Caco-2 (cell line): ENCODE data around the gene TIMP2. TPM values are rescaled to one million over a fixed set of nuclear protein-coding genes. Genes with fewer than 3 reads are reported as not detected.

ENCODE experiments used
- BruUV-seq: library from RNA; stranded (reverse); fragments of 400-500 nt; replicated peaks from 2 replicates; lab custom pipeline; 2021; lab: Mats Ljungman, UMichigan
- CTCF ChIA-PET: fragments of 300-600 bp; sonication (Branson Sonifier 250); formaldehyde crosslinking; loops from one replicate; lab custom pipeline; 2022; ENCODE audit warnings: antibody characterized with exemption; lab: Charles Lee
- POLR2A ChIA-PET: fragments of 300-600 bp; sonication (Branson Sonifier 250); formaldehyde crosslinking; loops from one replicate; lab custom pipeline; 2022; ENCODE audit warnings: antibody characterized with exemption; lab: Charles Lee
- DNase-seq, 2 experiments: peaks; one replicate each; pipeline versions ENCODE4 v3.0.0 to v3.0.0-alpha.2; 2020 to 2022
- H3K27me3 ChIP-seq: replicated peaks from 2 replicates; pipeline ENCODE4 v1.6.0; 2011; ENCODE audit warnings: low read length; ENCODE audit not compliant: control insufficient read depth, insufficient read depth
- H3K36me3 ChIP-seq: 2 replicates; pipeline ENCODE4 v1.5.1; 2011; ENCODE audit warnings: low read length; ENCODE audit not compliant: control insufficient read depth, insufficient read depth
- H3K4me1 ChIP-seq: fragments of 250-450 bp; sonication (Bioruptor Pico); 2 replicates; pipeline ENCODE4 v1.5.1; 2020; ENCODE audit warnings: mild to moderate bottlenecking
- H3K4me3 ChIP-seq: 2 replicates; pipeline ENCODE4 v1.5.1; 2011; ENCODE audit warnings: low read depth, mild to moderate bottlenecking, control low read depth, low read length
- H3K9me3 ChIP-seq: fragments of 250-450 bp; sonication (Bioruptor Pico); 2 replicates; pipeline ENCODE4 v1.5.1; 2020; ENCODE audit warnings: mild to moderate bottlenecking, moderate library complexity
- H3K27ac Mint-ChIP-seq: one replicate; pipeline ENCODE4 v1.8.0; 2022; ENCODE audit warnings: mixed read lengths; ENCODE audit not compliant: unreplicated experiment
- H3K27me3 Mint-ChIP-seq: one replicate; pipeline ENCODE4 v1.8.0; 2022; ENCODE audit warnings: mixed read lengths; ENCODE audit not compliant: insufficient read depth, unreplicated experiment
- H3K36me3 Mint-ChIP-seq: one replicate; pipeline ENCODE4 v1.8.0; 2022; ENCODE audit warnings: mild to moderate bottlenecking, mixed read lengths; ENCODE audit not compliant: insufficient read depth, unreplicated experiment
- H3K4me1 Mint-ChIP-seq: one replicate; pipeline ENCODE4 v1.8.0; 2022; ENCODE audit warnings: low read depth, mixed read lengths; ENCODE audit not compliant: unreplicated experiment
- H3K4me3 Mint-ChIP-seq: one replicate; pipeline ENCODE4 v1.8.0; 2022; ENCODE audit warnings: mild to moderate bottlenecking, moderate library complexity, mixed read lengths; ENCODE audit not compliant: unreplicated experiment
- H3K9me3 Mint-ChIP-seq: one replicate; pipeline ENCODE4 v1.8.0; 2022; ENCODE audit warnings: mixed read lengths; ENCODE audit not compliant: unreplicated experiment
- CTCF ChIP-seq, 2 experiments: fragments of 200-600 bp in 1 of 2; IDR thresholded peaks; 1 replicate in 1 of 2; 2 replicates in 1 of 2; pipeline versions ENCODE4 v1.5.1 to v1.8.0; 2011 to 2022; ENCODE audit warnings: antibody characterized with exemption in 1 of 2, control low read depth in 1 of 2, inconsistent platforms in 1 of 2, low read depth in 1 of 2, low read length in 1 of 2, mild to moderate bottlenecking in 1 of 2, moderate library complexity in 1 of 2; ENCODE audit not compliant: insufficient read depth in 1 of 2, severe bottlenecking in 1 of 2, unreplicated experiment in 1 of 2
- intact Hi-C: fragments of 100-400 bp; cut with micrococcal nuclease; formaldehyde crosslinking; loops from one replicate; pipeline ENCODE4 v1.10.0; 2022; ENCODE audit not compliant: unreplicated experiment
- total RNA-seq: library from RNA; stranded (reverse); gene quantifications from 2 replicates; pipeline ENCODE4 v1.2.3, GENCODE V29; 2022

The TIMP2 gene
- total RNA-seq, 1 experiment from 2014 or later = 70.1 TPM

GRCh38 chr17:78844301-78845005 lies 80.7 kb downstream of the TIMP2 start:
- H3K36me3 ChIP-seq = no peaks in the 10 kb centered on the region
- BruUV-seq = no TSS peak
- no peaks in the 10 kb centered on the region for H3K27me3 Mint-ChIP-seq
- CTCF ChIA-PET = no interaction called here
- TF ChIP-seq CTCF (IDR thresholded peaks at IDR 0.05; ENCODE audit: insufficient read depth in 1 of 2, low read depth in 1 of 2, low read length in 1 of 2, severe bottlenecking in 1 of 2, unreplicated experiment in 1 of 2) = no peak
- H3K4me3 ChIP-seq = no peak overlapping the region
- H3K9me3 Mint-ChIP-seq = no peaks in the 10 kb centered on the region
- intact Hi-C loops = no loop called here
- no peak overlapping the region for H3K27ac Mint-ChIP-seq
- no peaks in the 10 kb centered on the region for H3K27me3 ChIP-seq
- no peak overlapping the region for H3K4me3 Mint-ChIP-seq
- H3K4me1 ChIP-seq = peaks cover 20% of the 10 kb centered on the region
- H3K36me3 Mint-ChIP-seq = peaks cover 19% of the 10 kb centered on the region
- DNase-seq = no peak
- POLR2A ChIA-PET = interaction anchor here (0.7 kb wide), 1 partner anchor 12 kb away, joined by 6 read pairs; no protein-coding TSS in a partner anchor
- H3K9me3 ChIP-seq = no peaks in the 10 kb centered on the region
- peaks cover 5% of the 10 kb centered on the region for H3K4me1 Mint-ChIP-seq

- H3K27me3 Mint-ChIP-seq = no peaks in the 10 kb centered on the region
- H3K9me3 ChIP-seq = no peaks in the 10 kb centered on the region
- H3K36me3 ChIP-seq = no peaks in the 10 kb centered on the region
- peaks cover 28% of the 10 kb centered on the region for H3K36me3 Mint-ChIP-seq
- H3K4me1 ChIP-seq = peaks cover 28% of the 10 kb centered on the region
- no TSS peak for BruUV-seq
- H3K27ac Mint-ChIP-seq = no peak overlapping the region
- peak; percentile 10 to 53 for TF ChIP-seq CTCF (IDR thresholded peaks at IDR 0.05; ENCODE audit: insufficient read depth in 1 of 2, low read depth in 1 of 2, low read length in 1 of 2, severe bottlenecking in 1 of 2, unreplicated experiment in 1 of 2)
- intact Hi-C loops = no loop called here
- no peaks in the 10 kb centered on the region for H3K27me3 ChIP-seq
- H3K4me1 Mint-ChIP-seq = peaks cover 16% of the 10 kb centered on the region
- peak in 1 of 2 experiments; percentile 28 for DNase-seq
- no peak overlapping the region for H3K4me3 ChIP-seq
- H3K9me3 Mint-ChIP-seq = no peaks in the 10 kb centered on the region
- no peak overlapping the region for H3K4me3 Mint-ChIP-seq
- ChIA-PET CTCF (no interaction called here), POLR2A (no interaction called here)
Measured at GRCh38 chr17:78842881-78843565, 82.2 kb downstream of the TIMP2 start.

DNA sequence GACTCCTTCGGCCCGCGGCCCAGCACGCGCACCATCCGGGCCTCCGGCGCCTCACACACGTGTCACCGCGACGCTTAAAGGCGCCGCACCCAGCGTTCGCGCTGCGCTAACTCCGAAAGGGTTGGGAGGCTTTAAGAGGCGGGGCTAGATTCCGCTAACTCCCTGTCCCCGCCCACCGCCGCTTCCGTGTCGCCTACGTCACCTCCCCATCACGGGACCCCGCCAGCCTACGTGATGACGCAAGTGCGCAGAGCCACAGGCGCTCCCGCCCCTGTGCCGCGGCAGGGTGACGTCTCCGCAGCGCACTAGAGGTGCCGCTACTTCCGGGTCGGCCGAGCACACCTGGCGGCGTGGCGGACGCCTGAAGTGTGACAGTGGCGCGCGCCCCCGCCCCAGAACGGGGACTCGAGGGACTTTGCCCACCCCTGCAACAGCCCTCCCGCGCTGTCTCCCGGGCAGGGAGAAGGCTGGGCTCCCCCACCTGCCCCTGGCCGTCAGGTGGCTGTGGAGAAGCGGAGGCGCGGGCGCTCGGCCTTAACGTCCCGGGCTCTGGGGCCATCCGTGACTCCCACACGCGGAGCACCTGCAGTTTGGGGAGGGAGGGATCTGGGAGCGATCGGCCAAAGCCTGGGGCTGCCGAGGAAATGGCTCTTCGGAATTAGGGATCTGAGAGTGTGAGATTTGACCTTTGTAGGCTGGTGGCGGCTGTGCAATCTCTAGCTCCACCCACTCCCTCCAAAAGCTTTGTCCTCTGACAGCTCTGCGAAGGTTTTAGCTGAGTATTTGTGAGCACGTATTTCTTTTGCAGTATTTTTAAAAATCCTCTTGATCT lies 84.2 kb downstream of the TIMP2 start, which contains the start of gene USP36:
TSS of gene USP36 (minus strand) at position 35 of the 832 bp plus-strand sequence. CDS start 4,451 bp downstream, outside the sequence.
- Histone ChIP-seq H3K27me3 (no peaks in the 10 kb centered on the region), H3K36me3 (peaks cover 3% of the 10 kb centered on the region), H3K4me3 (peak within 1 kb of the TSS; percentile 66), H3K9me3 (no peaks in the 10 kb centered on the region), H3K4me1 (peaks cover 28% of the 10 kb centered on the region)
- peak; percentile 100 for DNase-seq
- peak within 1 kb of the TSS; percentile 83 for H3K27ac Mint-ChIP-seq
- H3K4me3 Mint-ChIP-seq = peak within 1 kb of the TSS; percentile 87
- H3K9me3 Mint-ChIP-seq = no peaks in the 10 kb centered on the region
- H3K4me1 Mint-ChIP-seq = peaks cover 16% of the 10 kb centered on the region
- ChIA-PET CTCF (interaction anchor here (0.6 to 0.9 kb wide), 4 partner anchors 10 to 185 kb away, joined by 3 to 7 read pairs (median 4); no protein-coding TSS in a partner anchor), POLR2A (interaction anchor here (0.6 to 1.0 kb wide), 9 partner anchors 12 to 329 kb away, joined by 3 to 5 read pairs (median 3); no protein-coding TSS in a partner anchor)
- no peaks in the 10 kb centered on the region for H3K27me3 Mint-ChIP-seq
- no TSS peak for BruUV-seq
- H3K36me3 Mint-ChIP-seq = peaks cover 45% of the 10 kb centered on the region
- intact Hi-C loops = loop anchor here (1.0 kb wide), 1 partner anchor 42 kb away; no protein-coding TSS in a partner anchor
- peak in 1 of 2 experiments; percentile 13 for TF ChIP-seq CTCF (IDR thresholded peaks at IDR 0.05; ENCODE audit: insufficient read depth in 1 of 2, low read depth in 1 of 2, low read length in 1 of 2, severe bottlenecking in 1 of 2, unreplicated experiment in 1 of 2)
